MCF 10A (cell line): ENCODE measurements around the gene MMP17. TPM values are rescaled to one million over a fixed set of nuclear protein-coding genes. Genes with fewer than 3 reads are reported as not detected.

ENCODE experiments used
- BruUV-seq: library from RNA; stranded (reverse); fragments of 400-500 nt; replicated peaks from 2 replicates; lab custom pipeline; 2021; lab: Mats Ljungman, UMichigan
- CTCF ChIA-PET: fragments of 300-600 bp; sonication (Branson Sonifier 250); formaldehyde crosslinking; extraction: SDS; loops from one replicate; lab custom pipeline; 2021; ENCODE audit warnings: antibody characterized with exemption, inconsistent platforms; lab: Yijun Ruan, JAX
- POLR2A ChIA-PET: fragments of 300-600, 350-650 bp; sonication (Branson Sonifier 250); formaldehyde crosslinking; extraction: SDS; loops from one replicate; lab custom pipeline; 2020; ENCODE audit warnings: antibody characterized with exemption, inconsistent platforms; lab: Yijun Ruan, JAX
- DNase-seq: peaks from one replicate; pipeline ENCODE4 v3.0.0-alpha.2; 2018; ENCODE audit not compliant: unreplicated experiment
- H3K27ac Mint-ChIP-seq: one replicate; pipeline ENCODE4 v1.8.0; 2022; ENCODE audit warnings: mild to moderate bottlenecking, low read depth, mixed read lengths; ENCODE audit not compliant: unreplicated experiment
- H3K27me3 Mint-ChIP-seq: one replicate; pipeline ENCODE4 v1.8.0; 2022; ENCODE audit warnings: mixed read lengths; ENCODE audit not compliant: insufficient read depth, unreplicated experiment
- H3K36me3 Mint-ChIP-seq: one replicate; pipeline ENCODE4 v1.8.0; 2022; ENCODE audit warnings: mild to moderate bottlenecking, moderate library complexity, mixed read lengths; ENCODE audit not compliant: insufficient read depth, unreplicated experiment
- H3K4me1 Mint-ChIP-seq: one replicate; pipeline ENCODE4 v1.8.0; 2022; ENCODE audit warnings: mixed read lengths; ENCODE audit not compliant: insufficient read depth, unreplicated experiment
- H3K4me3 Mint-ChIP-seq: one replicate; pipeline ENCODE4 v1.8.0; 2022; ENCODE audit warnings: mild to moderate bottlenecking, moderate library complexity, mixed read lengths; ENCODE audit not compliant: unreplicated experiment
- H3K9me3 Mint-ChIP-seq: one replicate; pipeline ENCODE4 v1.8.0; 2022; ENCODE audit warnings: mixed read lengths; ENCODE audit not compliant: unreplicated experiment
- intact Hi-C: fragments of 100-400 bp; cut with micrococcal nuclease; formaldehyde crosslinking; loops from 2 replicates; pipeline ENCODE4 v1.14.1; 2022
- total RNA-seq: library from RNA; stranded (reverse); gene quantifications from 2 replicates; pipeline ENCODE4 v1.2.3, GENCODE V29; 2022
- TF ChIP-seq, protein P1 (sequence below): fragments of 200-600 bp; IDR thresholded peaks from one replicate; pipeline ENCODE4 v1.8.0; 2022; ENCODE audit warnings: antibody characterized with exemption, mild to moderate bottlenecking; ENCODE audit not compliant: unreplicated experiment

MMP17 gene
- total RNA-seq, 1 experiment from 2014 or later: 5.4 TPM

DNA sequence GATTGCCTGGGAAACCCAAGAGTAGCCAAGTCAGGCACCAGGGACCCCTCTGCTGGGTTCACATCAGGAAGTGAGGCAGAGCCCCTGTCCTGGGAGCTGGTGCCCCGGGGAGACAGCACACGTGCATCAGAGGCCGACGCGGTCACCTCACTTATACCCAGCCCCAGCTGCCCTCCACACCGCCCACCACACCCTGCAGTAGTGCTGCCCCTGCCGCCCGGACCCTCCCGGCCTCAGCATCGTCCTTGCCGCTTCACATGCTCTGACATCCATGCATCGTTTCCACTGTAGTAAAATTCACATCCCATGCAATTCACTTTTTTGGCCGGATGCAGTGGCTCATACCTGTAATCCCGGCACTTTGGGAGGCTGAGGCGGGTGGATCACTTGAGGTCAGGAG, 14.0 kb downstream of the MMP17 start:
- no peak for DNase-seq
- Mint-ChIP-seq H3K9me3 (no peaks in the 10 kb centered on the region), H3K36me3 (no peaks in the 10 kb centered on the region), H3K4me1 (no peaks in the 10 kb centered on the region), H3K27ac (no peak overlapping the region), H3K4me3 (no peak overlapping the region), H3K27me3 (no peaks in the 10 kb centered on the region)
- ChIA-PET POLR2A (no interaction called here), CTCF (no interaction called here)
- no TSS peak for BruUV-seq
- TF ChIP-seq, protein P1, sequence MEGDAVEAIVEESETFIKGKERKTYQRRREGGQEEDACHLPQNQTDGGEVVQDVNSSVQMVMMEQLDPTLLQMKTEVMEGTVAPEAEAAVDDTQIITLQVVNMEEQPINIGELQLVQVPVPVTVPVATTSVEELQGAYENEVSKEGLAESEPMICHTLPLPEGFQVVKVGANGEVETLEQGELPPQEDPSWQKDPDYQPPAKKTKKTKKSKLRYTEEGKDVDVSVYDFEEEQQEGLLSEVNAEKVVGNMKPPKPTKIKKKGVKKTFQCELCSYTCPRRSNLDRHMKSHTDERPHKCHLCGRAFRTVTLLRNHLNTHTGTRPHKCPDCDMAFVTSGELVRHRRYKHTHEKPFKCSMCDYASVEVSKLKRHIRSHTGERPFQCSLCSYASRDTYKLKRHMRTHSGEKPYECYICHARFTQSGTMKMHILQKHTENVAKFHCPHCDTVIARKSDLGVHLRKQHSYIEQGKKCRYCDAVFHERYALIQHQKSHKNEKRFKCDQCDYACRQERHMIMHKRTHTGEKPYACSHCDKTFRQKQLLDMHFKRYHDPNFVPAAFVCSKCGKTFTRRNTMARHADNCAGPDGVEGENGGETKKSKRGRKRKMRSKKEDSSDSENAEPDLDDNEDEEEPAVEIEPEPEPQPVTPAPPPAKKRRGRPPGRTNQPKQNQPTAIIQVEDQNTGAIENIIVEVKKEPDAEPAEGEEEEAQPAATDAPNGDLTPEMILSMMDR: no peak
- intact Hi-C loops: no loop called here

DNA sequence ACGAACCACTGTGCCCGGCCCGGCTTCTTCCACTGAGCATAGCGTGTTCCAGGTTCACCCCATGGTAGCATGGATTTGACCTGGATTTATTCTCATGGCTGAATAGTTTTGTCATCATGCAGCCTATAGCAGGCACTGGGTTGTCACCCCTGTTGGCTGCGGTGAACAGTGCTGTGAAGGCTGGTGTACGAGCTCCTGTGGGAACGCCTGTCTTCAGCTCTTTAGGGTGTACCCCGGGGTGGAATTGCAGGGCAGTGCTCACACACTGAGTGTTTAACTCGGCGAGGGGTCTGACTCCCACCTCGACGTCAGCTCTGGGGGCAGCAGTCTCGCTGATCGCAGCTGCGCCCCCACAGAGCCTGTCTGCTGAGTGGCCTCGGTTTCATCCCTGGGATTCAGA, 15.3 kb downstream of the MMP17 start:
- Mint-ChIP-seq H3K36me3 (no peaks in the 10 kb centered on the region), H3K27ac (no peak overlapping the region), H3K4me3 (no peak overlapping the region), H3K9me3 (no peaks in the 10 kb centered on the region), H3K4me1 (no peaks in the 10 kb centered on the region), H3K27me3 (no peaks in the 10 kb centered on the region)
- CTCF ChIA-PET: interaction anchor here (1.1 kb wide), 1 partner anchor 107 kb away, joined by 5 read pairs; no protein-coding TSS in a partner anchor
- TF ChIP-seq, protein P1: no peak
- POLR2A ChIA-PET: no interaction called here
- BruUV-seq: no TSS peak
- DNase-seq: no peak
- intact Hi-C loops: no loop called here

DNA sequence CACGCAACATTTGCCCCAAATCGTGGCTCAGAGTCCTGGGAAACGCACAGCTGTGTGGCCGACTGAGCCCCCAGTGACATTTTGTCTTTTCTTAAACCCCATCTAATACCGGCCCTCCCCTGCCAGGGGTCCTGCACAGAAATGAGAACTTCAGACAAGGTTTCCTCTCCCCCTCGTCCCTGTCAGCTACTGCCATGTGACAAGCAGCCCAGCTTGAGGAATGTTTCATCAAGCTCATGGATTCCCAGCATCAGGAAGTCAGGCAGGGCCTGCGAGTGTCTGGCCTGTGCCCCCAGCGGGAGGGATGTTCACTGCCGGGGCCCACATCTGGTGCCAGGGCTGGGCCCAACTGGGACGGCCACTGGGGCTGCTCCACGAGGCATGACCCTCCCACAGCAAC, 15.9 kb downstream of the MMP17 start:
- intact Hi-C loops: no loop called here
- CTCF ChIA-PET: interaction anchor here (1.1 kb wide), 1 partner anchor 106 kb away, joined by 5 read pairs; no protein-coding TSS in a partner anchor
- POLR2A ChIA-PET: no interaction called here
- Mint-ChIP-seq H3K36me3 (peaks cover 2% of the 10 kb centered on the region), H3K4me3 (no peak overlapping the region), H3K27ac (no peak overlapping the region), H3K9me3 (no peaks in the 10 kb centered on the region), H3K4me1 (no peaks in the 10 kb centered on the region), H3K27me3 (no peaks in the 10 kb centered on the region)
- TF ChIP-seq, protein P1: no peak
- no TSS peak for BruUV-seq
- DNase-seq: no peak

- ChIA-PET POLR2A (no interaction called here), CTCF (interaction anchor here (1.1 kb wide), 1 partner anchor 106 kb away, joined by 5 read pairs; no protein-coding TSS in a partner anchor)
- no peaks in the 10 kb centered on the region for H3K4me1 Mint-ChIP-seq
- peaks cover 5% of the 10 kb centered on the region for H3K36me3 Mint-ChIP-seq
- TF ChIP-seq, protein P1: no peak
- no peak overlapping the region for H3K27ac Mint-ChIP-seq
- H3K27me3 Mint-ChIP-seq: no peaks in the 10 kb centered on the region
- no peak overlapping the region for H3K4me3 Mint-ChIP-seq
- no peaks in the 10 kb centered on the region for H3K9me3 Mint-ChIP-seq
- intact Hi-C loops: no loop called here
- DNase-seq: no peak
- no TSS peak for BruUV-seq
Observed at GRCh38 chr12:131844656-131845055, 16.5 kb downstream of the MMP17 start.
